ENCODE measurements around the gene ABR.

GRCh38 chr17:1047879-1048470 is 131.8 kb downstream of the ABR start:
- TF ChIP-seq CTCF (IDR thresholded peaks at IDR 0.05) (no peak), POLR2AphosphoS5 (IDR thresholded peaks at IDR 0.05) (no peak)

Data from suprapubic skin (tissue), 3 donors.